Measurements from ENCODE around the gene ADAMTS14.
A peak's percentile ranks its signal among the peaks of the same experiment; 100 is the strongest.

Gene ADAMTS14

DNA sequence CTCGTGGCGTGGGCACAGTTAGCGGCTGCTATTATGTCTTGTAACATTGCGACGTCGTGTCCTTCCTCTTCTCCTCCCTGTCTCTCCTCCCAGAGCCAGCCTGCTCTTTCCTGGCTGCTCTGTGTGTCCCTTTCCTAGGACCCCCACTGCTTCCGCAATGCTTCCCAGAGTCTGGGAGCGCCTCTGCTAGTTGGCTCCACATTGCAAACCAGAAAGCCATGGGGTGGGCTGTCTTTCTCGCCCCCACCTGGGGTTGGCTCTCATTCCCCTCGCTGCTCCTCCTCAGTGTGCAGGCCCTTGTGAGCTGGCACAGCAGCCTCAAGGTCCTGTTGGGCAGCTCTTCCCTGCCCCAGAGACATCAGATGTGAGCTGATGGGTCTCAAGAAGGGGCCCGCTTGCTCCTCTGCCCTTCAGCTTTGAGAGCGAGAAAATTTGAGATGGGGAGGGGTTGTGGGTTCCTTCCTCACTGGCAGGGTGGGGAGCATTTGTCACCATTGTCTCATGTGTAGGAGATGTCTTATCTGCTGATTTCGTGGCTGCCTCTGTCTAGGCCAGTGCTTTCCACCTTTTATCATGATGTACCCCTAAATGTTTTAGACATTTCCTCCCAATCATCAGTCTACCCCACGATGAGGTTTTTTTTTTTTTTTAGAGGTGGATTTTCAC, 3.3 kb downstream of the ADAMTS14 start:
- peak in 1 of 2 donors; percentile 4 for DNase-seq

- DNase-seq: no peak
Observed at GRCh38 chr10:70676511-70676910, 4.2 kb downstream of the ADAMTS14 start.

- DNase-seq: no peak
Observed at GRCh38 chr10:70677016-70677415, 4.7 kb downstream of the ADAMTS14 start.

DNA sequence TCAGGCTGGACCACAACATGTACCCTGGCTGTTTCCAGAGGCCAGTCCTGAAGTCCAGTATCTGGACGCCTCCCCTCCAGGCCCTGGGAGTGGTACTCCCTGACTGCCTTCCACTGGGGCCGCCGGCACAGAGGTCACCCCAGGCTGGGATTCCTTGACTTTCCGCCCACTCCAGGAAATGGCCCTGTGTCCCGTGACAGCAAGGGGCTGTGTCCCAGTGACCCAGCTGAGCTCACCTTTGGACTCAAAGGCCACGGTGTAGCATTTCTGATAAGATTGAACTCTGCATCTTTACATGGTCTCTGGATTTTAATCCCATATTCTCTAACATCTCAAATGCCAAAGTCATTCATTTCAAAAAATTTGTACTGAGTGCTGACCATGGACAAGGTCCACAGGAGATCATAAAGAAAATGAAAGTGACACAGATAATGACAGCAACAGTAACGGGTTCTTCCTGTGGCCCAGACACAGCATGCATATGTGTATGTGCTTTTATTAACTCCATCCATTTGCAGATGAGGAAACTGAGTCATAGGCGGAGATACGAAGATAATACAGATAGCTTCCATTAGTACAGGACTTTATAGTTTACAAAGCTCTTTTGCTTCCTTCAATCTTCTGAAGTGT, 5.4 kb downstream of the ADAMTS14 start:
- no peak for DNase-seq

- no peak for DNase-seq
Observed at GRCh38 chr10:70678250-70678635, 5.9 kb downstream of the ADAMTS14 start.

- no peak for DNase-seq
Observed at GRCh38 chr10:70678757-70679489, 6.6 kb downstream of the ADAMTS14 start.

GRCh38 chr10:70679498-70679897, 7.2 kb downstream of the ADAMTS14 start:
- peak in 1 of 2 donors; percentile 31 for DNase-seq

- DNase-seq: no peak
Observed at GRCh38 chr10:70680899-70681730, 8.8 kb downstream of the ADAMTS14 start.

- no peak for DNase-seq
Observed at GRCh38 chr10:70681731-70682005, 9.4 kb downstream of the ADAMTS14 start.

GRCh38 chr10:70682920-70683600, 10.8 kb downstream of the ADAMTS14 start:
- DNase-seq: peak in 1 of 2 donors; percentile 31

DNA sequence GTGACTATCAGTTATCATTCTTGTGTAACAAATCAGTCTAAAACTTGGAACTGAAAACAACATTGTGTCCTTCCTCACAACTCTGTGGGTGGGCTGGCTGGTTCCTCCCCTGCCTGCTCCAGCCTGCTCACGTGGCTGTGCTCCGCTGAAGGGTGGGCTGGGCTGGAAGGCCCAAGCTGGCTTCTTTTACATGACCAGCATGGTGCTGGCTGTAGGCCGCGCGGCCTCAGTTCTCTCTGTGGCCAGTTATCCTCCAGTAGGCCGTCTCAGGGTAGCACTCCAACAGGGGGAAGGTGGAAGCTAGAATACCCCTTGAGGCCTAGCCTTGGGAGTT, 11.3 kb downstream of the ADAMTS14 start:
- no peak for DNase-seq

- DNase-seq: no peak
Observed at GRCh38 chr10:70683940-70684339, 11.6 kb downstream of the ADAMTS14 start.

DNA sequence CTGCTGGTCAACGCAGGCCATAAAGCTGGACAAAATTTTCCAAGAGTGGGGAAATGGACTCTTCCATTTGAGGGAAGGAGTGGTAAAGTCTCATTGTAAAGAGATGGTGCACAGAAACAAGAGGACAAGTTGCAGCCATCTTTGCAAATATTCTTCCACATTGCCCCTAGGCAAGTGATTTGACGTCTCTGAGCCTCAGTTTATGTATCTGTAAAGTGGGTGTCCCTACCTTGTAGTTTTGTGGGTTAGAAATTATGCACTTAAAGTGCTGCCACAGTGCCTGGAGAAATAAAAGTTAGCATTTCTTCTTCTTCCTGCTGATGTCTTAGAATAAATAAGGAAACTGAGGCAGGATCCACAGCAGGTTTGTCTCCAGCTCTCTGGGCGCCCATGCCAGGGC, 12.1 kb downstream of the ADAMTS14 start:
- DNase-seq: no peak

- DNase-seq: no peak
Observed at GRCh38 chr10:70684839-70685454, 12.6 kb downstream of the ADAMTS14 start.

- DNase-seq: no peak
Observed at GRCh38 chr10:70685455-70685911, 13.2 kb downstream of the ADAMTS14 start.

DNA sequence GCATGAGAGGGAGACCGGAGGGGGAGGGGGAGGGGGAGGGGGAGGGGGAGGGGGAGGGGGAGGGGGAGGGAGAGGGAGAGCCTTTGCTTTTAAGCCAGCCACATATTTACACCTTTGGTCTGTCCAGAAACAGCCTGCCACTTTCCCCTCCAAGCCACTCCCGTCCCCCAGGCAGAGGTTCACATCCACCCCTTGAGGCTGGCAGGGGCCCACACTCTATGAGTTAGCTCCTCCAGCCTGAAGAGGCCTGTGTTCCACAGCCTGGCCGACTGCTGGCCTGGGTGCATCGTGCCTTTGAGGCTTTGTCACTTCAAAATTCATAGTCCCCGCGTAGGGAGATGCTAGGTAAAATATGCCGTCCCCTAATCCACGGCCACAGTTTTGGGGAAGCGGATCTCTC, 16.5 kb downstream of the ADAMTS14 start:
- no peak for DNase-seq

GRCh38 chr10:70689661-70690060, 17.4 kb downstream of the ADAMTS14 start:
- DNase-seq: no peak

DNA sequence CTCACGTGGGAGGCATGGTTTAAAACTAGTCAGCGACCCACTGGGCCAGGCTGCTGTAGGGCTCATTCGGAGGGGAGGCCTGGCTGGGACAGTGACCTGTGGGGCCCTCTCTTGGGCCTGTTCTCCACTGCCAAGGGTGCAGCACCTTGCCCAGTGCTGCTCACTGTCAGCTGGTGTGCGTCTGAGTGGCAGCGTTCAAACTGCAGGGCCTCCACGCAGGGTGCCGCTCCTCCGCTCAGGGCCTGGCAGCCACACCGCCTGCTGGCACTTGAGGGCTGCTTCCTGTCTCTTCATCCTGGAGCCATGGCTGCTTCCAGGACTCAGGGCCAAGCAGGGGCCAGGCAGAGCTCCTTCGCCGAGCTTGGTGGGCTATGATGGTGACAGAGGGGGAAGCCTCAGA, 18.3 kb downstream of the ADAMTS14 start:
- no peak for DNase-seq

DNA sequence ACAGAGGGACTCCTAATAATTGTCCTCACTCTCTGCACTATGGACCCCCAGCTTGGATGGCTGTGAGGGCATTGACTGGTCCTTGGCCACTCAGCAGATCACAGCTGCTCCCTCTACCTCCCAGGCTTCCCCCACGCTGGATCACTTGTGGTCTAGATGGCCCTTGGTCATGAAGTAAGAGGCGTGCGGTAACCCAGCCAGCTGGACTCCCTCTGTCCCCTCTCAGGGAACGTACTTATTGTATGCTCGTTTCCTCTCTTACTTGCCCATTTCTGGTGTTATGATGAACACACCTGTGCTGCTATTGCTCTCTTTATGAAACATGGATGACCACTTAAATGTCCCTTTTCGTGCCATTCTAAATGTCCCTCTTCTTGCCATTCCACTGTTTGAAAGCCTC, 19.3 kb downstream of the ADAMTS14 start:
- DNase-seq: no peak

DNA sequence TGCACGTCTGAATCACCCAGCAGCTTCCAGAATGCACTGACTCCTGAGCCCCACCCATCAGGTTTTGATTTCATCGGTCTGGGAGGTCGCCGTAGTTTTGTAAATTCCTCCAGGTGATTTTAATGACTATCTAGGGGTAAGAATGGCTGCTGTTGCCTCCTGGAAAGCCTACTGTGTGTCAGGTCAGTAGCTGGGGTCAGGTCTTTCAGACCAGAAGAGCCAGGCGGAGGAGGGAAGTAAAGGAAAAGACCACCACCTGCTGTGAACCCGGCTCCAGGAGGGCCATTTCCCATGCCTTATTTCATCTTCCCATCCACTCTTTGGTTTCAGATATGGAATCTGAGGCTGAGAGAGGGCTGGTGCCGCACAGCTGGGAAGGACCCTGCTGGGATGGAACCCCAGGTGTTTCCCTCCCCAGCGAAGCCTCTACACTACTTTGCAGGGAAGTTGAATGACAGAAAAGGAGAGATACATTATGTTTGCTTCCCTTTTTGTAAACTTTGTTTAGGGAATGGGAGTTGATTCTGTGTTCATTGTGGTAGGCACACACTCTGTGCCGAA, 19.8 kb downstream of the ADAMTS14 start:
- peak in 1 of 2 donors; percentile 10 for DNase-seq

- DNase-seq: no peak
Observed at GRCh38 chr10:70693619-70694335, 21.5 kb downstream of the ADAMTS14 start.
